Stomach (tissue), 9 donors: ENCODE data around the gene HNRNPF. TPM values are rescaled to one million over a fixed set of nuclear protein-coding genes. Genes with fewer than 3 reads are reported as not detected.
"Not testable (repeated sequence)": the region's sequence is repeated elsewhere in the genome, so short reads cannot be mapped to it uniquely, and the experiment has no call there.

ENCODE experiments used
- DNase-seq, 2 donors: peaks; one replicate each; pipeline versions ENCODE4 v3.0.0 to v3.0.0-alpha.2; 2013 to 2019
- H3K27ac ChIP-seq, 5 donors: fragments of 200-600 bp in 4 of 5; sonication (generic) in 4 of 5; one replicate each; pipeline ENCODE4 v1.5.1; 2013 to 2019; ENCODE audit warnings: mild to moderate bottlenecking in 1 of 5, moderate library complexity in 1 of 5
- H3K27me3 ChIP-seq, 3 donors: fragments of 200-600 bp; sonication (generic); one replicate each; pipeline ENCODE4 v1.5.1; 2017 to 2019; ENCODE audit warnings: mixed run types in 1 of 3
- H3K36me3 ChIP-seq, 4 donors: fragments of 200-600 bp; sonication (generic); 1 replicate in 3 of 4; 2 replicates in 1 of 4; pipeline ENCODE4 v1.5.1; 2016 to 2019
- H3K4me1 ChIP-seq, 4 donors: fragments of 200-600 bp; sonication (generic); one replicate each; pipeline ENCODE4 v1.5.1; 2016 to 2019
- H3K4me3 ChIP-seq, 4 donors: fragments of 200-600 bp; sonication (generic) in 3 of 4; one replicate each; pipeline ENCODE4 v1.5.1; 2016 to 2019; ENCODE audit warnings: mild to moderate bottlenecking in 1 of 4
- H3K9me3 ChIP-seq, 4 donors: fragments of 200-600 bp; sonication (generic); one replicate each; pipeline ENCODE4 v1.5.1; 2016 to 2019
- EP300 ChIP-seq: sonication (generic); formaldehyde crosslinking; IDR thresholded peaks from one replicate; pipeline ENCODE4 v1.6.1; 2017; ENCODE audit warnings: antibody characterized with exemption
- POLR2A ChIP-seq, 4 donors: fragments of 450-650 bp; IDR thresholded peaks; one replicate each; pipeline ENCODE4 v1.6.1; 2016; ENCODE audit warnings: antibody characterized with exemption in 4 of 4, control low read depth in 2 of 4, mild to moderate bottlenecking in 1 of 4, moderate library complexity in 1 of 4
- POLR2AphosphoS5 ChIP-seq, 3 donors: sonication (generic); formaldehyde crosslinking; IDR thresholded peaks; one replicate each; pipeline ENCODE4 v1.6.1; 2016; ENCODE audit warnings: antibody characterized with exemption in 3 of 3
- WGBS, 5 donors: extraction: QIAGEN DNeasy Blood & Tissue Kit in 3 of 5; methylation state at CpG; one replicate each; pipeline versions ENCODE4 v1.1.5 to v1.1.7; 2013 to 2018; 5-methylcytosine and 5-hydroxymethylcytosine counted together
- intact Hi-C: fragments of 100-400 bp; cut with DNase I; formaldehyde crosslinking; loops from one replicate; pipeline ENCODE4 v1.15.1; 2023; ENCODE audit warnings: low total_unique reads
- polyA plus RNA-seq, 3 donors: library from polyadenylated mRNA; stranded (reverse); fragments of 200-250 nt; gene quantifications; one replicate each; pipeline ENCODE4 v1.2.3, GENCODE V29; 2013
- total RNA-seq, 5 donors: library from RNA; depleted of rRNA; stranded (reverse); fragments of >200 nt; gene quantifications; one replicate each; pipeline versions ENCODE4 v1.1.0 to v1.2.3, GENCODE V29; 2014 to 2016
- TF ChIP-seq, protein P1 (sequence below), 7 experiments: fragments of 450-650 bp in 4 of 7; fragments of 200-600 bp in 3 of 7; sonication (generic) in 3 of 7; IDR thresholded peaks; one replicate each; pipeline ENCODE4 v1.5.1; 2016 to 2019; ENCODE audit warnings: antibody characterized with exemption in 7 of 7, control low read depth in 2 of 7, mild to moderate bottlenecking in 1 of 7
- donor health status: healthy with polysubstance abuse.
- donor health status: Bipolar disorder and iron deficiency.
- donor health status: healthy.

HNRNPF gene
- total and polyA plus RNA-seq, 8 donors = 36.2 to 169 (median 87.3) TPM

- no peak for DNase-seq
- no peak overlapping the region for H3K27ac ChIP-seq
- no peak overlapping the region for H3K4me3 ChIP-seq
- no peaks in the 10 kb centered on the region for H3K27me3 ChIP-seq
- peaks cover 14 to 20% (median 17%) of the 10 kb centered on the region in 4 donors for H3K4me1 ChIP-seq
- intact Hi-C loops = no loop called here
- TF ChIP-seq, protein P1, sequence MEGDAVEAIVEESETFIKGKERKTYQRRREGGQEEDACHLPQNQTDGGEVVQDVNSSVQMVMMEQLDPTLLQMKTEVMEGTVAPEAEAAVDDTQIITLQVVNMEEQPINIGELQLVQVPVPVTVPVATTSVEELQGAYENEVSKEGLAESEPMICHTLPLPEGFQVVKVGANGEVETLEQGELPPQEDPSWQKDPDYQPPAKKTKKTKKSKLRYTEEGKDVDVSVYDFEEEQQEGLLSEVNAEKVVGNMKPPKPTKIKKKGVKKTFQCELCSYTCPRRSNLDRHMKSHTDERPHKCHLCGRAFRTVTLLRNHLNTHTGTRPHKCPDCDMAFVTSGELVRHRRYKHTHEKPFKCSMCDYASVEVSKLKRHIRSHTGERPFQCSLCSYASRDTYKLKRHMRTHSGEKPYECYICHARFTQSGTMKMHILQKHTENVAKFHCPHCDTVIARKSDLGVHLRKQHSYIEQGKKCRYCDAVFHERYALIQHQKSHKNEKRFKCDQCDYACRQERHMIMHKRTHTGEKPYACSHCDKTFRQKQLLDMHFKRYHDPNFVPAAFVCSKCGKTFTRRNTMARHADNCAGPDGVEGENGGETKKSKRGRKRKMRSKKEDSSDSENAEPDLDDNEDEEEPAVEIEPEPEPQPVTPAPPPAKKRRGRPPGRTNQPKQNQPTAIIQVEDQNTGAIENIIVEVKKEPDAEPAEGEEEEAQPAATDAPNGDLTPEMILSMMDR (IDR thresholded peaks at IDR 0.05) = no peak
- TF ChIP-seq EP300 (no peak), POLR2AphosphoS5 (IDR thresholded peaks at IDR 0.05) (no peak), POLR2A (IDR thresholded peaks at IDR 0.05) (no peak)
- H3K36me3 ChIP-seq = no peaks in the 10 kb centered on the region
- H3K9me3 ChIP-seq = no peaks in the 10 kb centered on the region
- 85 to 94% (median 93%) methylated on average over 6 of the region's 6 CpGs for WGBS, 5 donors
These were observed 15.4 kb upstream of the HNRNPF start for GRCh38 chr10:43424416-43424815.

GRCh38 chr10:43421944-43422343 lies 13.0 kb upstream of the HNRNPF start:
- DNase-seq, H3K36me3 ChIP-seq, H3K4me3 ChIP-seq, intact Hi-C loops, H3K27me3 ChIP-seq, H3K9me3 ChIP-seq: not testable (repeated sequence)
- Histone ChIP-seq H3K4me1 (peaks cover 14 to 27% (median 21%) of the 10 kb centered on the region in 4 donors), H3K27ac (peak overlapping the region; percentile 31 to 99 (median 96))
- WGBS, 5 donors = 75 to 89% (median 80%) methylated on average over 4 of the region's 4 CpGs

- WGBS, 5 donors = 80 to 86% (median 83%) methylated on average over 6 of the region's 6 CpGs
- H3K36me3 ChIP-seq = no peaks in the 10 kb centered on the region
- peaks cover 14 to 27% (median 21%) of the 10 kb centered on the region in 4 donors for H3K4me1 ChIP-seq
- H3K9me3 ChIP-seq = no peaks in the 10 kb centered on the region
- no peaks in the 10 kb centered on the region for H3K27me3 ChIP-seq
- TF ChIP-seq POLR2AphosphoS5 (IDR thresholded peaks at IDR 0.05) = no peak
- TF ChIP-seq, protein P1 (IDR thresholded peaks at IDR 0.05) = no peak
- no peak for TF ChIP-seq POLR2A (IDR thresholded peaks at IDR 0.05)
- no peak for TF ChIP-seq EP300
- DNase-seq = no peak
- peak overlapping the region in 2 of 4 donors; percentile 60 to 61 for H3K4me3 ChIP-seq
- intact Hi-C loops = no loop called here
- H3K27ac ChIP-seq = peak overlapping the region; percentile 31 to 99 (median 96)
These were observed 12.5 kb upstream of the HNRNPF start for GRCh38 chr10:43421519-43421918.

- TF ChIP-seq EP300 = no peak
- no peak for TF ChIP-seq POLR2A (IDR thresholded peaks at IDR 0.05)
- TF ChIP-seq, protein P1 (IDR thresholded peaks at IDR 0.05) = no peak
- no peak for TF ChIP-seq POLR2AphosphoS5 (IDR thresholded peaks at IDR 0.05)
- Histone ChIP-seq H3K27me3 (no peaks in the 10 kb centered on the region), H3K36me3 (no peaks in the 10 kb centered on the region), H3K4me3 (peak overlapping the region; percentile 52 to 61 (median 58)), H3K27ac (peak overlapping the region; percentile 90 to 99 (median 96)), H3K9me3 (no peaks in the 10 kb centered on the region), H3K4me1 (peaks cover 14 to 27% (median 21%) of the 10 kb centered on the region in 4 donors)
- intact Hi-C loops = no loop called here
- 11 to 22% (median 15%) methylated on average over 4 of the region's 4 CpGs for WGBS, 5 donors
- no peak for DNase-seq
These were observed 12.2 kb upstream of the HNRNPF start for GRCh38 chr10:43421201-43421507.

- TF ChIP-seq, protein P1 (IDR thresholded peaks at IDR 0.05) = peak in 1 of 7 experiments; percentile 10
- no peak for TF ChIP-seq EP300
- peak; percentile 60 to 87 (median 82) for TF ChIP-seq POLR2AphosphoS5 (IDR thresholded peaks at IDR 0.05)
- peak in 1 of 4 donors; percentile 18 for TF ChIP-seq POLR2A (IDR thresholded peaks at IDR 0.05)
- intact Hi-C loops = no loop called here
- Histone ChIP-seq H3K36me3 (no peaks in the 10 kb centered on the region), H3K4me3 (peak overlapping the region; percentile 52 to 61 (median 58)), H3K27ac (peak overlapping the region; percentile 90 to 99 (median 96)), H3K4me1 (peaks cover 14 to 27% (median 21%) of the 10 kb centered on the region in 4 donors), H3K9me3 (no peaks in the 10 kb centered on the region), H3K27me3 (no peaks in the 10 kb centered on the region)
- peak; percentile 83 to 96 for DNase-seq
- 0 to 1% (median 0%) methylated on average over 33 to 63 of the region's 63 CpGs for WGBS, 5 donors
These were observed 11.6 kb upstream of the HNRNPF start for GRCh38 chr10:43420369-43421200.
